SK-N-MC (cell line): Measurements from ENCODE around the gene STARD10.

Experiments used
- EZH2 ChIP-seq: fragments of 200-600 bp; sonication (generic); IDR thresholded peaks from one replicate; pipeline ENCODE4 v1.6.1; 2017; ENCODE audit warnings: antibody characterized with exemption
- FOXP2 ChIP-seq: optimal IDR thresholded peaks from 2 replicates; pipeline ENCODE3; 2011; ENCODE audit warnings: mild to moderate bottlenecking, moderate library complexity; ENCODE audit not compliant: insufficient read depth; ENCODE audit errors: extremely low read length, control extremely low read depth
- POLR2AphosphoS5 ChIP-seq: IDR thresholded peaks from 2 replicates; pipeline ENCODE4 v1.6.1; 2012; ENCODE audit warnings: mild to moderate bottlenecking, low read depth, low read length, borderline replicate concordance

- no peak for TF ChIP-seq POLR2AphosphoS5
- TF ChIP-seq EZH2 = no peak
- no peak for TF ChIP-seq FOXP2
These were observed 68.2 kb downstream of the STARD10 start for GRCh38 chr11:72725724-72726028.
